WERI-Rb-1 (cell line): ENCODE measurements around the gene DCXR.

Experiments used
- DNase-seq: peaks from one replicate; pipeline ENCODE4 v3.0.0-alpha.2; 2020
- H3K27ac ChIP-seq: fragments of 250-450 bp; sonication (Bioruptor Pico); 2 replicates; pipeline ENCODE4 v1.5.1; 2020; ENCODE audit warnings: mild to moderate bottlenecking, moderate library complexity
- H3K27me3 ChIP-seq: fragments of 250-450 bp; sonication (Bioruptor Pico); 2 replicates; pipeline ENCODE4 v1.5.1; 2021; ENCODE audit warnings: mild to moderate bottlenecking, low read depth, moderate library complexity; ENCODE audit not compliant: insufficient read depth, severe bottlenecking
- H3K36me3 ChIP-seq: fragments of 250-450 bp; sonication (Bioruptor Pico); 2 replicates; pipeline ENCODE4 v1.5.1; 2020; ENCODE audit warnings: mild to moderate bottlenecking, moderate library complexity
- H3K4me3 ChIP-seq: 2 replicates; pipeline ENCODE4 v1.5.1; 2011; ENCODE audit warnings: low read depth, mild to moderate bottlenecking, control low read depth, low read length
- H3K9me3 ChIP-seq: fragments of 250-450 bp; sonication (Bioruptor Pico); 2 replicates; pipeline ENCODE4 v1.5.1; 2021; ENCODE audit warnings: mild to moderate bottlenecking, moderate library complexity; ENCODE audit not compliant: severe bottlenecking
- CTCF ChIP-seq: IDR thresholded peaks from 2 replicates; pipeline ENCODE4 v1.5.1; 2011; ENCODE audit warnings: low read depth, mild to moderate bottlenecking, control low read depth, inconsistent platforms, low read length

The DCXR gene

DNA sequence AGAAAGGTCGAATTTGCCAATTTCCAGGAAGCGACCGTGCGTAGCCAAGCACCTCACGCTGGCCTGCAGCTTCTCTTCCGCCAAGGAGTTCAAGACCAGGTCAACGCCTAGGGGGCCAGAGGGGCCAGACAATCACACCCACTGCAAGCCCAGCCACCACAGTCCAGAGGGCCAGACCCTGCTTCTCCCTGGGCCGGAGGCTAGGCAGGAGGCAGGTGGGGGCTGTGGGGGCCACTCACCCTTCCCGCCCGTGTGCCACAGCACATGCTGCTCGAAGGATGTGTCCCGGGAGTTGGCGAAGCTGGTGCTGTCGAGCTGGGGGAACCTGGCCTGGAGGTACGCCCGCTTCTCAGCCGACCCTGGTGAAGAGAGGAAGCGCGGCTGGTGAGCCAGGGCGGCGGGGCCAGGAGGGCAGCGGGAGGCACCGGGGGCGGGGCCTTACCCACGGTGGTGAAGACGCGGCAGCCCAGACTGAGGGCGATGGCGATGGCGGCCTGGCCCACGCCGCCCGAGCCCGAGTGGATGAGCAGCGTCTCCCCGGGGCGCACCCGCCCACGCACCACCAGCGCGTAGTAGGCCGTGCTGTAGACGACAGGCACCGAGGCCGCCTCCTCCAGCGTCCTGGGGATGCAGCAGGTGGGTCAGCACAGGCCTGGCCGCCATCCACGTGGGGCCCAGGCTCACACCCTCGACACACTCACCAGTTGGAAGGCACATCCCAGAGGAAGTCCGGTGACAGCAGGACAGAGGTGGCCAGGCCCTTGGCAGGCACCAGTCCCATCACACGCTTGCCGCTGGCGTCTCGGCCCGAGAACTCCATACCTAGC is 46.2 kb upstream of the DCXR start:
- no peaks in the 10 kb centered on the region for H3K9me3 ChIP-seq
- no peak for DNase-seq
- H3K36me3 ChIP-seq, result peaks cover 95% of the 10 kb centered on the region
- H3K4me3 ChIP-seq, result no peak overlapping the region
- TF ChIP-seq CTCF, result no peak
- H3K27ac ChIP-seq, result no peak overlapping the region; the same call in 1 of the 2 replicates
- no peaks in the 10 kb centered on the region for H3K27me3 ChIP-seq

DNA sequence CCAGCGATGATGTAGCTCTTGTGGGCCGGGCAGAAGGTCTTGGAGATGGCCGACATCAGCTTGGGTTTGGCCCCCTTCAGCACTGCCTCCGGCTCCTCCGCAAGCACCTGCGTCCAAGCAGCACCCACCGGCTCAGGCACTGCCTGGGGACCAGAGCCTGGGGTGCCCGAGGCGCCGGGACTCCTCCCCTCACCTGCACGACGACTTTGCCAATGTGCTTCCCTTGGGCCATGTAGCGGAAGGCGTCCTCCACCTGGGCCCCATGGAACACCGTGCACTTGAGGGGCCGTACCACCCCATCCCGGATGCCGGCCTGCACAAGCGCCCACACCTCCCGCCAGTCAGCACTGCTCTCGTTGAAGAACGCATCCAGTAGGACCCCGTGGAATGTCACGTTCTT is 45.5 kb upstream of the DCXR start:
- Histone ChIP-seq H3K27ac (no peak overlapping the region), H3K27me3 (no peaks in the 10 kb centered on the region), H3K36me3 (peaks cover 95% of the 10 kb centered on the region), H3K4me3 (no peak overlapping the region), H3K9me3 (no peaks in the 10 kb centered on the region)
- no peak for TF ChIP-seq CTCF
- no peak for DNase-seq

DNA sequence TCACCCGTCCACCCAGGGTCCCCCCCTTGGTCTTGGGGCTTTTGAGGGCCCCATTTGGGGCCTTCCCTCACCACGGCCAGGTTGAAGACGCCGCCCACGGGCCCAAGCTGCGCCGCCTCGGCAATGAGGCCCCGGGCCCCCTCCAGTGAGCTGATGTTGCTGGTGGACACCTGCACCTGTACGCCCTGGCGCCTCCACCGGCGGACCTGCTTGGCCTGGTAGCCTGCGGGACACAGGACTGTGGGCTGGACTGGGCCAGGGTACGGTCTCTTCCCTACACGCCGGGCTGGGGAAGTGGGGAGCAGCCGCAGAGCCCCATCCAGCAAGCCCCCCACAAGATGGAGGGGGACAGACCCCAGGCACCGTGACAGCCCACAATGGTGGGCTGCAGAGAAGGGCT is 45.0 kb upstream of the DCXR start:
- Histone ChIP-seq H3K27me3 (no peaks in the 10 kb centered on the region), H3K4me3 (no peak overlapping the region), H3K27ac (no peak overlapping the region), H3K9me3 (no peaks in the 10 kb centered on the region), H3K36me3 (peaks cover 95% of the 10 kb centered on the region)
- no peak for TF ChIP-seq CTCF
- DNase-seq, result no peak

DNA sequence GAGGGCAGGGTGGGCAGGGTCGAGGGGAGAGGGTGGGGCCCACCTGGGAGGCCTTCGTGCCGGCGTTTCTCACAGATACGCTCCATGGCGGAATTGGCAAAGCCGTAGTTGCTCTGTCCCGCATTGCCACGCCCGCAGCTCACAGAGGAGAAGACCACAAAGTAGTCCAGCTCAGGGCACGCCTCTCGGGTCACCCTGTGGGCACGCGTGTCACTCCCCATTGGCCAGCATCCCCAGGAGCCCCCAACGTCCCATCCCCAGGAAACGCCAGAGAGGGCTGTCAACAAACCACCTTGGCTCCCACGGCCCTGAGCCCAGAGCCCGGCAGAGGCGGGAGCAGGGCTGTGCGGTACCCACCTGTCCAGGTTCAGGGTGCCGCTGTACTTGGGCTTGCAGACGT is 44.5 kb upstream of the DCXR start:
- H3K36me3 ChIP-seq, result peaks cover 92% of the 10 kb centered on the region
- no peaks in the 10 kb centered on the region for H3K9me3 ChIP-seq
- H3K27me3 ChIP-seq, result no peaks in the 10 kb centered on the region
- DNase-seq, result no peak
- no peak overlapping the region for H3K4me3 ChIP-seq
- TF ChIP-seq CTCF, result no peak
- no peak overlapping the region for H3K27ac ChIP-seq

- no peak for DNase-seq
- Histone ChIP-seq H3K27me3 (no peaks in the 10 kb centered on the region), H3K9me3 (no peaks in the 10 kb centered on the region), H3K4me3 (no peak overlapping the region), H3K36me3 (peaks cover 93% of the 10 kb centered on the region), H3K27ac (peak overlapping the region; percentile 91; the same call in 1 of the 2 replicates)
- no peak for TF ChIP-seq CTCF
Measured at GRCh38 chr17:82081546-82081945, 44.0 kb upstream of the DCXR start.
